HG02759 (cell line): ENCODE measurements around the gene TRIM34.
"Not testable (repeated sequence)": the region's sequence is repeated elsewhere in the genome, so short reads cannot be mapped to it uniquely, and the experiment has no call there.

Source experiments
- ATAC-seq: cut with Tn5 transposase; IDR thresholded peaks from one replicate; pipeline ENCODE4 v1.9.1; 2021; ENCODE audit warnings: mild to moderate bottlenecking, moderate library complexity; ENCODE audit not compliant: unreplicated experiment

Gene TRIM34

GRCh38 chr11:5620651-5621521 lies 3.9 kb upstream of the TRIM34 start:
- ATAC-seq = no peak

GRCh38 chr11:5621580-5621979 lies 3.2 kb upstream of the TRIM34 start:
- ATAC-seq = no peak

- ATAC-seq = no peak
Measured at GRCh38 chr11:5622802-5623201, 2.0 kb upstream of the TRIM34 start.

- peak; percentile 4 for ATAC-seq
Measured at GRCh38 chr11:5625281-5625680, 480 bp downstream of the TRIM34 start.

GRCh38 chr11:5626196-5626595 lies 1.4 kb downstream of the TRIM34 start:
- ATAC-seq = no peak

- peak; percentile 5 for ATAC-seq
Measured at GRCh38 chr11:5631417-5631816, 6.6 kb downstream of the TRIM34 start.

GRCh38 chr11:5631969-5632635 lies 7.3 kb downstream of the TRIM34 start:
- peak; percentile 90 for ATAC-seq

GRCh38 chr11:5639953-5640352 lies 15.2 kb downstream of the TRIM34 start:
- ATAC-seq = no peak

GRCh38 chr11:5643585-5643984 lies 18.8 kb downstream of the TRIM34 start:
- no peak for ATAC-seq

- ATAC-seq = no peak
Measured at GRCh38 chr11:5646139-5646538, 21.3 kb downstream of the TRIM34 start.

- ATAC-seq = no peak
Measured at GRCh38 chr11:5655474-5655873, 30.7 kb downstream of the TRIM34 start.

- not testable (repeated sequence) for ATAC-seq
Measured at GRCh38 chr11:5656956-5657355, 32.2 kb downstream of the TRIM34 start.

GRCh38 chr11:5658318-5658717 lies 33.5 kb downstream of the TRIM34 start:
- ATAC-seq = no peak

GRCh38 chr11:5663511-5663910 lies 38.7 kb downstream of the TRIM34 start:
- ATAC-seq = no peak

- no peak for ATAC-seq
Measured at GRCh38 chr11:5665051-5665570, 40.3 kb downstream of the TRIM34 start.

- no peak for ATAC-seq
Measured at GRCh38 chr11:5665746-5666401, 41.1 kb downstream of the TRIM34 start.

GRCh38 chr11:5666402-5666793 lies 41.6 kb downstream of the TRIM34 start:
- no peak for ATAC-seq

- no peak for ATAC-seq
Measured at GRCh38 chr11:5671831-5672230, 47.0 kb downstream of the TRIM34 start.

- ATAC-seq = no peak
Measured at GRCh38 chr11:5674391-5674790, 49.6 kb downstream of the TRIM34 start.

- ATAC-seq = no peak
Measured at GRCh38 chr11:5679811-5680210, 55.0 kb downstream of the TRIM34 start.

- not testable (repeated sequence) for ATAC-seq
Measured at GRCh38 chr11:5682890-5683441, 58.2 kb downstream of the TRIM34 start.
